Kidney capillary endothelial cell (primary cell): ENCODE measurements around the gene TTYH1.

Experiments
- DNase-seq: peaks from one replicate; pipeline ENCODE4 v3.0.0-alpha.2; 2018; ENCODE audit warnings: low spot score

TTYH1 gene

DNA sequence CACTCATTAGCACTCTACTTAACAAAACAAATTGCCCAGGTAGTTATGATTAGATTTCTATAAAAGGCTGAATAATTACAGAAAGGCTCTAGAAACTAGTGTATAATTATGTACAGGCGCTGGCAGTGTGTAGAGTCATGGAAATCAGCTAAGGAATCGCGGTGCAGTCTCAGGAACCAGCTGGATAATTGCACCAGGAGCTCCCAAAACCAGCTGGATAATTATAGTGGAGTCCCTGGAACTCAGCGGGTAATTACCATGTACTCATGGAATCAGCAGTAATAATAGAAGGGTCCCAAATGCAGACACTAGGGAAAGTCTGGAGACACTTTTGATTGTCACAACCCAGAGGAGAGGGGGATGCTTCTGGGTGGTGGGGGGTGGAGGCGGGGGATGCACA lies 23.2 kb upstream of the TTYH1 start:
- no peak for DNase-seq

DNA sequence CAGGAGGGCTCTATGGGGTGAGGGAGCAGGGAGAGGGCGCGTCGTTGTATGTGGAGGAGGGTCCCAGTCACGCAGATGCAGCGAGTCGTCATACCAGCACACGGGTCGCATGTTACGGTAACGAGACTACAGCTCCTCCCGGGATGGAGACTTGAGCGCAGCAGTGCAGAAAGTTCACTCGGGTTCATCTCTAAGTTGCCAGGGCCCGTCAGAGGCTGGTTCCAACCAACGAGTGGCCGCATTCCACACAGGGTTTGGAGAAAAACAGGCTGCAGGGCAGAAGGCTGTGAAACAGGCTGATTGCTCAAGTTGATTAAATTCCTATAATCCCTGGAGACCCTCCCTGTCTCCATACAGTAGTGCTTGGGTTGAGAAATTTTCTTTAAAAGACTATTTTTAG lies 21.9 kb upstream of the TTYH1 start:
- no peak for DNase-seq

DNA sequence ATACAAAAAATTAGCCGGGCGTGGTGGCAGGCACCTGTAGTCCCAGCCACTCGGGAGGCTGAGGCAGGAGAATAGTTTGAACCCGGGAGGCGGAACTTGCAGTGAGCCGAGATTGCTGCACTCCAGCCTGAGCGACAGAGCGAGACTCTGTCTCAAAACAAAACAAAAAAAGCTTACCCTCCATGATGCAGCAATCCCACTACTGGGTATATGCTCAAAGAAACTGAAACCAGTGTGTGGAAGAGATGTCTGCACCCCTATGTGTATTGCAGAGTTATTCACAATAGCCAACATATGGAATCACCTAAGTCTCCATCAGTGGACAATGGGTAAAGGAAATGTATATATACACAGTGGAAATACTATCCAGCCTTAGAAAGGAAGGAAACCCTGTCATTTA lies 19.6 kb upstream of the TTYH1 start:
- no peak for DNase-seq

DNA sequence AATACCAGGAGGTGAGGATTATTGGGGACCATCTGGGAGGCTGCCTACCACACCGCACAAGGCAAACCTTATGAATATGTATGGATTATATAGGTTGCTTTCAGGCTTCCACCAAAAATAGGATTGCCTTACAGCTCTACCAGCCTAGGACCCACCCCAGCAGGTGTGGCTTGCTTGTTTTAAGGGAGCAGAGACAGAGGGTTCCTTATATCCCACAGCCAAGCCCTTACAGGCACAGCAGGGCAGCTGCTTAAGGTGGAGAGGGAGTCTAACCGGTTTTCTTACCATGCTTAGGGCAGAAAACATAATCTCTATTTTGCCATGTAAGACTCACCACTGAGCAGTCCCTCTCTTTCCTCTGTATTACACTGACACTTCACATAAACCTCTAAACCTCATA lies 16.1 kb upstream of the TTYH1 start:
- DNase-seq = no peak

DNA sequence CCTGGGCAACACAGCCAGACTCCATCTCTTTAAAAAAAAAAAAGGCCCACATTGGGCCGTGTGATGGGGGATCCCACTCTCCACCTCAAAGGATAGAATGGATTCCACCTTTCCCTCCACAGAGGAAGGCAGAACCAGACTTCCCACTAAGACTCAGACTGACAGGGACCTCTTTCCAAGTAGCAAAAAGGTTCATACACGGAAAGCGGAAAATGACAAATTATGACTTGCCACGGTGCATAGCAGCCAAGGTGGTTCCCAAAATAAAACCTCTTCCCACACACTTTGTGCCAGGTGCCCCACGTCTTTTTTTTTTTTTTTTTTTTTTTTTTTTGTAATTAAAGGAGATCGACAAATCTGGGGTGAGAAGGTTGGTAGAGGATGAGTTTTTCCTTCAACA lies 14.4 kb upstream of the TTYH1 start:
- no peak for DNase-seq

DNA sequence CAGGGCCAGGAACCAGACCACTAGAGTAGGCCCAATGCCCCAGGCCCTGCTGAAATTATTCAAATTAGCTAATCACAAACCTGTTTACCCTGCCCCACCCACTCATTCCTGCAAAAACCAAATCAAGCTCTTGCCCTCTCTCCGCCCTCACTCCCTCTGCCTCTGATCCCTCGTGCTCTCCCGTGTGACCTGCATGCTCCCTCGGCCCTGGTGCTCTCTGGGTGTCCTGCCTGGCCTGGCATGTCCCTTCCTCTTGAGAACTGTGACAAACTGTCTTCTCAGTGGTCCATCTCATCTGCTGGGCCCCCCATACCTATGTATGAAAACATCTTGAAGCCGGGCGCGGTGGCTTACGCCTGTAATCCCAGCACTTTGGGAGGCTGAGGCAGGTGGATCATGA lies 12.2 kb upstream of the TTYH1 start:
- DNase-seq = no peak

DNA sequence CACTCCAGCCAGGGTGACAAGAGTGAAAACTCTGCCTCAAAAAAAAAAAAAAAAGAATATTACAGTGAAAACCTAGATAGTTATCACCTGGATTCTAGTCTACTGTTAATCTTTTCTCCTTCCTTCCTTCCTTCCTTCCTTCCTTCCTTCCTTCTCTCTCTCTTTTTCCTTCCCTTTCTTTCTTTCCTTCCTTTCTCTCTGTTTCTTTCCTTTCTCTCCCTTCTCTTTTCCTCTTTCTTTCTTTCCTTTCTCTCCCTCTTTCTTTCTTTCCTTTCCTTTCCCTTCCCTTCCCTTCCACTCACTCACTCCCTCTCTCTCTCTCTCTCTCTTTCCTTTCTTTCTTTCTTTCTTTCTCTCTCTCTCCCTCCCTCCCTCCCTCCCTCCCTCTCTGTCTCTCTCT lies 9.6 kb upstream of the TTYH1 start:
- DNase-seq = no peak

DNA sequence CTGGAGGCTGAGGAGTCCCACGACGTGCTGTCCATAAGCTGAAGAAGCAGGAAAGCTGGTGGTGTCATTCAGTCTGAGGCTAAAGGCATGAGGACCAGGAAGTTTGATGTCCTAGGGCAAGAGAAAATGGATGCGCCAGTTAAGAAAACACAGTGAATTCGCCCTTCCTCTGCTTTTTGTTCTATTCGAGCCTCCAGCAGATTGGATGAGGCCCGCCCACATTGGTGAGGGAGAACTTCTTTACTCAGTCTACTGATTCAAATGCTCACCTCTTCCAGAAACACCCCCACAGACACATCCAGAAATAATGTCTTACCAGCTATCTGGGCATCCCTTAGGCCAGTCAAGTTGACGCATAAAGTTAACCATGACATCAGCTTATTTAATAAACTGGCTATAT lies 7.5 kb upstream of the TTYH1 start:
- DNase-seq = no peak

DNA sequence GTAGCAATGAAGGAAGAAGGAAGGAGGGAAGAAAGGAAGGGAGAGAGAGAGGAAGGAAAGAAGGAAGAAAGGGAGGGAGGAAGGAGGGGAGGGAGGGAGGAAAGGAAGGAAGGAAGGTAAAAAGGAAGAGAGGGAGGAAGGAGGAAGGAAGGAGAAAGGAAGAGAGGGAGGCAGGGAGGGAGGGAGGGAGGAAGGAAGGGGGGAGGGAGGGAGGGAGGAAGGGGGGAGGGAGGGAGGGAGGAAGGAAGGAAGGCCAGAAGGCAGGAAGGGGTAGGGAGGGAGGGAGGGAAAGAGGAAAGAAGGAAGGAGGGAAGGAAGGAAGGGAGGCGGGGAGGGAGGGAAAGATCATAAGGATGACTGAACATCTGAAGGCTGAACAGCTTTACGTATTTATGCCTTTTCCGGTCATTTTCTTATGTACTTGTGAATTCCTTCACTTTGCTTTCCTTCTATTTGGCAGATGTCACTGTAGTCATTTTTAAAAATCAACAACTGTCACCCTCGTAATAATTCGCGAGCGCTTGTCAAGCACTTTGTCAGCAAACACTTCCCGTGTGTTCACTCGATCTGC lies 6.7 kb upstream of the TTYH1 start:
- no peak for DNase-seq

DNA sequence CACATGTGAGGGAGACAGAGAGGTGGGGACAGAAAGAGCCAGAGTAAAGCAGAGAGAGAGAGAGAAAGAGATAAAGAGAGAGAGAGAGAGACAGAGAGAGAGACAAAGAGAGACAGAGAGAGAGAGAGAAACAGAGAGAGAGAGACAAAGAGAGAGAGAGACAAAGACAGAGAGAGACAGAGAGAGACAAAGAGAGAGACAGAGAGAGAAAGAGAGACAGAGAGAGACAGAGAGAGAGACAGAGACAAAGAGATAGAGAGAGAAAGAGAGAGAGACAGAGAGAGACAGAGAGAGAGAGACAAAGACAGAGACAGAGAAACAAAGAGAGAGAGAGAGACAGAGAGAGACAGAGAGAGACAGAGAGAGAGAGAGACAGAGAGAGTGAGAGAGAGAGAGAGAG lies 4.2 kb upstream of the TTYH1 start:
- no peak for DNase-seq

DNA sequence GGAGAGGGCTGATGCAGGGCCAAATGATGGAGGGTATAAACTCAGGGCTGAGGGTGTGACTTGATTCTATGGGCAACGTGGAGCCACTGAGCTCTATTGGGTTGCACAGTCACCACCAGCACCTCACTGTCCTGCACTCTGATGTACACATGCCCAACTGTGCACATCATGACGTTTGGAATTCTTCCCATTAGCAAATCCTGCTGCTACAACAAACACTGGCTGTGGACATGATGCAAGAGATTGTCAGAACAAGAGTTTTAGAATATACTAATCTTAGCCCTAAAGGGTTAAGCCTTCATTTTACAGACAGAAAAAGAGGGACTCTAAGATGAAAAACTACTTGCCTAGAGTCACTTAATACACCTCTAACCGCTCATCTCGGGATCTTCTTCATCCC lies 2.4 kb upstream of the TTYH1 start:
- DNase-seq = no peak

DNA sequence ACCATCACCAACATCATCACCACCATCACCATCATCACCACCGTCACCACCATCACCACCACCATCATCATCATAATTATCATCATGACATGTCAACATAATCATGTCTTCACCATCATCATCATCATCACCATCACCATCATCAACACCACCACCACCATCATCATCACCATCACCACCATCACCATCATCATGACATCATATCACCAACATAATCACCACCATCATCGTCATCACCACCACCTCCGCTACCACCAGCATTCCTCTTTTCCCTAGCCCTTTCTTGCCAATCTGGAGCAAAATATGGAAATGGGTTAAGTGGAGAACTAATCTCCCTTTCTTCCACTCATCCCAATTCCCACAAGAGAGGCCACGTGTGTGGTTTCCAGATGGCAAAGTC lies 1.1 kb upstream of the TTYH1 start:
- DNase-seq = no peak

DNA sequence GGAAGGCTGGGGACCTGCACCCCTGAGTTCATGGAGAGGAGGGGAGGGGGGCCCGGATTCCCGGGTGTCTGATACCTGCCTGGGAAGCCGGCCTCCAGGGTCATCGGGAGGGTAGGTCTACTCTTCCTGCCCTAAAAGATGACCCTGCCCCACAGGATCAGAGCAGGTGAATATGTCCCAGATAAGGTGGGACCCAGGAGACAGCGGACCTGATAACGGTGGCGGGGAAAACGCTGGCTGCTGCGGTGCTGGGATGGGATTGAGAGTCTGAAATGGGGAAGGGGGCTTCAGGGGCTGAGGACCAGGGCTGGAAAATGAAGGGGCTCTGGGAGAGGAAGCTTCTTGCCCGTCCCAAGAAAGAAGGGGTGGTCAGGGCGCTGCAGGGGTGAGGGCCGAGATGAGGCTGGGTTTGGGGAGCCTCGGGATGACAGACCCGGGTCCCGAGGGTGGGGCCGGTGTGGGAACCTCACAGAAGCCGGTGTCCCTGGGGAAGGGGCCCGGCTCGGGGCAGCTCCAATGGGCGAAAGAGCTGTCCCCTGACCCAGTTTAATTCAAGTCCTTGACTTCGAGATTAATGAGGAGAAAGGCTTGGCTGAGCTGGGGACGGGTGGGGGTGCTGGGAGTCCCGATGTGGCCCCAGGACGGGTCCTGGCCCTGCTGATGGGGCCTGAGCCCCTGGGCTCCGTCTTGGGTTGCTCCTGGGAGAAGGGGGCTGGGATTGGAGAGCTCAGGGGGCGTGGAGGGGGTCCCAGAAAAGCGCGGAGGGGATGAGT lies 823 bp downstream of the TTYH1 start:
- no peak for DNase-seq

DNA sequence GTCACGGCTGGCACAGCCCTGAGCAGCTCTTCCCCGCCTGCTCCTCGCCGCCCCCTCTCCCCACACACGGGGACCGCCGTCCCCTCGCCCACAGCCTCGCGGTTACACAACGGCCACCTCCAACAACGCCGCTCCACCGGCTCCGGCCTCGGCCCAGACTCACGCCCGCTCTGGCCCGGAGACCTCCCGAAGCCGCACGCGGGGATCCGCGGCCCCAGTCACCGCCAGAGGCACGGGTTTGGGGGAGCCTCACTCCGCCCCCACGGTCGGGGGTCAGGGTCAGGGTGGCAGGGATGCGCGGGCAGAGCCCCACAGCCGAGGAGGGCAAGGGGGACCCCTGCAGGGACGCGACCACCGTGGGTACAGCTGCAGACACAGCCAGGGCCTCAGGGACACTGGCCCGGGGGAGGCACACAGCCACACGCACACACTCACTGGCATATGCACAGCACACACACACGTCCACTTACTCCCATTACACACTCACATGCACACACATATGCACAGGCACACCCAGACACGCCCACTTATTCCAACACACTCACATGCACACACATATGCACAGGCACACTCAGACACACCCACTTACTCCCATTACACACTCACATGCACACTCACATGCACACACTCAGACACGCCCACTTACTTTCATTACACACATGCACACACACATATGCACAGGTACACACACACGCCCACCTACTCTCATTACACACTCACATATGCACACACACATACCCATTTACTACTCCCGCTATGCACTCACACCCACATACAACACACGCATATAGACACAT lies 1.6 kb downstream of the TTYH1 start:
- no peak for DNase-seq

DNA sequence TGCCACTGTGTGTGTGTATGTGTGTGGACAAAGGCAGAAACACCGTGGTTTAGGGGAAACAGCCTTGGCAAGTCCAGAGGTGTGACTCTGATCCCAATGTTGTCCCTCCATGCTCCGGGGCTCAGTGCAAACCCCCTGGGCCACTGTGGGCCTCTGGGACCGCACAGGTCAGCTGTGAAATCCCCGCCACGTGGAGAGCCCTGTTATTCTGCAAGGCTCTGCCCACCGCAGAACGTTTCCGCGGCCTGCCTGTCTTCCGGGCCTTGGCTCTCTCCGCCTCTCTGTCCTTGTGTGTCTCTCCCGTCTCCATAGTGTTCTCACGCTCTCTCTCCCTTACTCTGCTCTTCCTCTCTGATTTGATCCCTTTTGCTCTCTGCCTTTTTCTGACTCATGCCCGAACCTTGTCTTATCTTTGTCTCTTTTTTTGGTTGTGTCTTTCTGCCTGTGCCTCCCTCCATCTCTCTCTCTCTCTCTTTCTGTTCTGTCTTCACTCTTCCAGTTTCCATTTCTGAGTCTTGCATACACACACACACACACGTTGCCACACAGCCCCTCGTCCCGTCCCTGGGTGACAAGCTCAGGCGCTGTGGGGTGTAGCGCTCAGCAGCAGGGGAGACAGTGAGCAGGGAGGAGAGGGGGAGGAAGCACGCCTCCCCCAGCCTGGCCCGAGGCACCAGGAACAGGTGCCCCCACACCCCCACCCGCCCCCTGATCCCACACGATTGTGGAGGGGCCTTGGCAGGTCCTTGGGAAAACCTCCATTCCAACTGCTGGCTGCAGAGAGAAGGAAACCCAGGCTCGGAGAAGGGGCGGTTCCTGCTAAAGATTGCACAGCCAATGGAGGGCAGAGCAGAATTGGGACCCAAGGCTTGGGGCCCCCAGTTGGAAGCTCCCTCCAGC lies 3.0 kb downstream of the TTYH1 start:
- DNase-seq = no peak

DNA sequence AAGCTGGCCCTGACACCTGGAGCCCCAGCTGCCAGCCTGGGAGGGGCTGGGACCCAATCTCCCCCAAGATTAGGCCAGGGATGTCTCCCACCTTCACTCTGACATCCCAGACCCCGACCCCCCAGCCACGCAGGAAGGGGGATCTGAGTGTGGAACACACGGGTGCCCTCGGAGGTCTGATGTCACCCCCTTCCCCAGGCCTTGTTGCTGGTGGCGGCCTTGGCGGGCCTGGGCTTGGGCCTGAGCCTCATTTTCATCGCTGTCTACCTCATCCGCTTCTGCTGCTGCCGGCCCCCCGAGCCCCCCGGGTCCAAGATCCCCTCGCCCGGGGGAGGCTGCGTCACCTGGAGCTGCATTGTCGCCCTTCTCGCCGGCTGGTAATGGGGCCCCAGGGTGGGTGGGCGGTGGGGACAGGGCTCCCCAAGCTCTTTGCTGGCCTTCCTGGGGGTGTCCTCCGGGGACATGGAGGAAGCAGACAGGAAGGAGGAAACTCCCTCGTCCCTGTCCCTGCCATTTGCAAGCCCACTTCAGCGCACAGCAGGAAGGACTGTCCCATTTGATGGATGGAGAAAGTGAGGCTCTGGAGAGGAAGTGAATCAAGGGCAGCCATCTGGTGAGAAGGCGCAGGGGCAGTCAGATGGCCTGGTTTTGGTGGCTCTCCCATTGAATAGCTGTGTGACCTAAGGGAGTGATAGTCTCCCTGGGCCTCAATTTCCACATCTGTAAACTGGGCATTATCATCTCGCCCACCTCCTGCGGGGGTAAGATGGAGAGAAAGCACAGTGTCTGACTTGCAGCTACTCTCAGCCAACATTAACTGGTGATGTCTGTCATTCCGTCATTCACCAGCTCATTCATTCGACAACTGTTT lies 3.9 kb downstream of the TTYH1 start:
- no peak for DNase-seq

DNA sequence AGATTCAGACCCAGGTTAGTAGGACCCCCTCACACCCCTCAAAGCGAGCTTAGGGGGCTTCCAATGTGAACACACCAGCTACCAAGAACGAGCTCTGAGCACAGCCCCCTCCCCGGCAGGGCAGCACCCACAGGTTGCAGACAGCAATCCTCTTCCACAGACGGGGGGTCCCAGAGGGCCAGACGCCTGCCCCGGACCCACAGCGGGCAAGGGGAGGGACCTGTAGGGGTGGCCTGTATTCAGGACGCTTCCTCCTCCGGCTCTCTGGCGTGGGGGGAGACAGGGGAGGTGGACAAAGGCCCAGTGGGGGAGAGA lies 4.8 kb downstream of the TTYH1 start:
- DNase-seq = no peak

DNA sequence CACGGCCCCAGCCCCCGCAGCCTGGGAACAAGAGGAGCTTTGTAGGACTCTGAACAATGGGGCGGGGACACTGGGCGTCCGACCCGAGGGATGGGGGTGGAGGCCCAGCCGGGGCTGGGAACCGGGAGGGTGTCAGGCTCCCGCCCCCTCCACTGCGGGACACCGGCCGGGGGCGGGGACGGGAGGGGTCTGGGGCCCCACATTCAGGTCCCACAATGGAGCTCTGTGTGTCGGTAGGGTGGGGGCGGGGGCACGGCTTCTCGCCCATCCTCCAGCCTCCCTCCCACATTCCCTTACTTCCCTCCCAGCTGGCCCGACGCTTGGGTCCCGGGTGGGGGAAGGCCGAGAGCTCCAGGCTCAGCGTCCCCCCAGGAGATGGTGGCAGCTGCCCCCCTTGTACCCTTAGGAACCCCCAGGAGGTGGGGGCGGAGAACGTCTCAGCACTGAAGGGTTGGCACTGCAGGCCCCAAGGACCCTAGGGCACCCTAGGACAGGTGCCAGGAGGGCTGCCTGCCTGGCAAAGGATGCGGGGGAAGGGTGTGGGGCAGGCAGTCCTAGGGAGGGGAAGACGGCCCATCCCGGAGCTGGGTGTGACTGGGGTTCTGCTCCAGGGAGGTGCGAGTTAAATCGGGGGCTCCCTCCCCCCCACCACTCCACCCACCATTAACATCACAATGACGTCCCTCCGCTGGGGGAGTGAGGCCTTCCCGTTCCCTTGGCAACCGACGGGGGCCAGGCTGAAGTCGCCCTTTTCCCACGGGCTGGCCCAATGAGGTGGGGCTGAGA lies 5.3 kb downstream of the TTYH1 start:
- no peak for DNase-seq

DNA sequence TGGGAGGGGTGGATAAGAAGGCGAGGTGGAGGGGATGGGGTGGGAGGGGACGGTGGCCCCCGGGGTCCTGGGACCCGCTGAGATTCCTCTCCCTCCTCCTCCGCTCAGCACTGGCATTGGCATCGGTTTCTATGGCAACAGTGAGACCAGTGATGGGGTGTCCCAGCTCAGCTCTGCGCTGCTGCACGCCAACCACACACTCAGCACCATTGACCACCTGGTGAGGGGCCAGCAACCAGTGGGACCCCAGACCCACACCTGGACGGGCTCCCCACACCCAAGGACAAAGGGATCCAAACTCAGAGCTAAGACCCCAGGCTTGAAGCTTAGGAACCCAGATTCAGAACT lies 5.9 kb downstream of the TTYH1 start:
- DNase-seq = no peak

DNA sequence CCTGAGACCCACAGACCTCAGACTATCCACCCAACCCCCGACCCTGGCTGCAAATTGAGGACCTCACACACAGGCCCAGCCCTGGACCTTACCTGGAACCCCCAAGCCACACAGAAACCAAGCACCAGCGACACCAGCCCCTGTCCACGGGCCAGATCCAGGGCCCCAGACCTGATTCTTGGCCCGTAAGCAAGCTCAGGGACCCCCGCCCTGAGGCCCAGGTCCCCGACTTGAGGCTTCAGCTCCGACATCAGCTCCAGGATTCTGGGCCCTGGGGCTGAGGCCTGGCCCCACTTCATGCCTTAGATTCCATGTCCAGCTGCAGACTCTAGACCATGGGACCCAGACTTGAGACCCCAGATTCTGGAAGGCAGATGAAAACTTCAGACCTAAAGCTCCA lies 6.3 kb downstream of the TTYH1 start:
- no peak for DNase-seq

DNA sequence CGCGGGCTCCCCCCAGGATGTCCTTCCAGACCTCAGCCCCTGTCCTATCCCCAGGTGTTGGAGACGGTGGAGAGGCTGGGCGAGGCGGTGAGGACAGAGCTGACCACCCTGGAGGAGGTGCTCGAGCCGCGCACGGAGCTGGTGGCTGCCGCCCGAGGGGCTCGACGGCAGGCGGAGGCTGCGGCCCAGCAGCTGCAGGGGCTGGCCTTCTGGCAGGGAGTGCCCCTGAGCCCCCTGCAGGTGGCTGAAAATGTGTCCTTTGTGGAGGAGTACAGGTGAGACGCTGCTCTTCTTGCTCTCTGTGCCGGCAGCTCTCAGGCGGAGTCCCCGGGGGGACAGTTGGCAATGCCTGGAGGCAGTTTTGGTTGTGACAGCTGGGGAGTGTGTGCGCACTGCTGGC lies 6.9 kb downstream of the TTYH1 start:
- DNase-seq = no peak
